HG03565 (cell line): ENCODE measurements around the gene TRA2B.
A peak's percentile ranks its signal among the peaks of the same experiment; 100 is the strongest.

ENCODE experiments used
- ATAC-seq: cut with Tn5 transposase; IDR thresholded peaks from one replicate; pipeline ENCODE4 v1.9.1; 2021; ENCODE audit warnings: mild to moderate bottlenecking, moderate library complexity; ENCODE audit not compliant: unreplicated experiment

The TRA2B gene

GRCh38 chr3:185937689-185938374, at the start of gene TRA2B:
Gene TRA2B, minus strand, starts transcription at chr3:185938014. Its CDS starts 154 bp downstream, at chr3:185937860.
- peak; percentile 89 for ATAC-seq

GRCh38 chr3:185986198-185986777, 48.5 kb upstream of the TRA2B start:
- ATAC-seq = no peak

- no peak for ATAC-seq
These were observed 46.4 kb upstream of the TRA2B start for GRCh38 chr3:185984203-185984602.

GRCh38 chr3:185983495-185984141, 45.8 kb upstream of the TRA2B start:
- no peak for ATAC-seq

GRCh38 chr3:185982632-185983031, 44.8 kb upstream of the TRA2B start:
- ATAC-seq = no peak

GRCh38 chr3:185981621-185982020, 43.8 kb upstream of the TRA2B start:
- ATAC-seq = no peak

GRCh38 chr3:185979721-185980121, 41.9 kb upstream of the TRA2B start:
- no peak for ATAC-seq

GRCh38 chr3:185978516-185978915, 40.7 kb upstream of the TRA2B start:
- ATAC-seq = no peak

GRCh38 chr3:185977679-185978040, 39.8 kb upstream of the TRA2B start:
- ATAC-seq = no peak

- ATAC-seq = peak; percentile 78
These were observed 39.3 kb upstream of the TRA2B start for GRCh38 chr3:185976977-185977678.

GRCh38 chr3:185976100-185976499, 38.3 kb upstream of the TRA2B start:
- no peak for ATAC-seq

- ATAC-seq = no peak
These were observed 33.8 kb upstream of the TRA2B start for GRCh38 chr3:185971579-185971978.

GRCh38 chr3:185968168-185968567, 30.4 kb upstream of the TRA2B start:
- ATAC-seq = no peak

- ATAC-seq = no peak
These were observed 28.8 kb upstream of the TRA2B start for GRCh38 chr3:185966655-185967054.

- no peak for ATAC-seq
These were observed 27.7 kb upstream of the TRA2B start for GRCh38 chr3:185965496-185965895.

GRCh38 chr3:185961675-185962232, 23.9 kb upstream of the TRA2B start:
- ATAC-seq = no peak

- ATAC-seq = no peak
These were observed 22.9 kb upstream of the TRA2B start for GRCh38 chr3:185960522-185961288.

GRCh38 chr3:185959609-185960521, 22.1 kb upstream of the TRA2B start:
- no peak for ATAC-seq

GRCh38 chr3:185958626-185959025, 20.8 kb upstream of the TRA2B start:
- no peak for ATAC-seq

GRCh38 chr3:185956244-185956643, 18.4 kb upstream of the TRA2B start:
- ATAC-seq = no peak
